Measurements from ENCODE around the gene IL1RAP.

DNA sequence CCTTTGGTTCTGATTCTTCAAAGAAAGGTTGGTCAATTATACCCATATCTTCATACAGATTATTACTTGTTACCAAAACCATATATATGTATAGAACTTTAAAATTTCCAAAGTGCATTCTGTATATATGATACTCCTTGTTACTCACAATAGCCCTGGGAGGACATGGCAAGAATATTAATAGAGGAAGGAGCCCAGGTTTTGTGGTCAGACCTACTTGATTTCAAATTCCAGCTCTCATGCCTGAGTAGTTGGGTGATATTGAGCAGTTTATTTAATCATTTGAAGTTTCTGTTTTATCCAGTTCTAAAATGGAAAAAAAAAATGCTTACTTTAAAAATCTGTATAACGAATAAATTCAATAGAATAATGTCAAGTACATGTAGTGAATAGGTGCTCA lies 2.5 kb downstream of the IL1RAP start:
- no peak for TF ChIP-seq POLR2AphosphoS5 (IDR thresholded peaks at IDR 0.05)
- TF ChIP-seq CTCF (IDR thresholded peaks at IDR 0.05), result no peak
- no peak for TF ChIP-seq POLR2A (IDR thresholded peaks at IDR 0.05)

Data from sigmoid colon (tissue), 4 donors.